Measurements from ENCODE around the gene LSM3.

GRCh38 chr3:14209581-14210289 lies 31.1 kb downstream of the LSM3 start:
- TF ChIP-seq, protein P1, sequence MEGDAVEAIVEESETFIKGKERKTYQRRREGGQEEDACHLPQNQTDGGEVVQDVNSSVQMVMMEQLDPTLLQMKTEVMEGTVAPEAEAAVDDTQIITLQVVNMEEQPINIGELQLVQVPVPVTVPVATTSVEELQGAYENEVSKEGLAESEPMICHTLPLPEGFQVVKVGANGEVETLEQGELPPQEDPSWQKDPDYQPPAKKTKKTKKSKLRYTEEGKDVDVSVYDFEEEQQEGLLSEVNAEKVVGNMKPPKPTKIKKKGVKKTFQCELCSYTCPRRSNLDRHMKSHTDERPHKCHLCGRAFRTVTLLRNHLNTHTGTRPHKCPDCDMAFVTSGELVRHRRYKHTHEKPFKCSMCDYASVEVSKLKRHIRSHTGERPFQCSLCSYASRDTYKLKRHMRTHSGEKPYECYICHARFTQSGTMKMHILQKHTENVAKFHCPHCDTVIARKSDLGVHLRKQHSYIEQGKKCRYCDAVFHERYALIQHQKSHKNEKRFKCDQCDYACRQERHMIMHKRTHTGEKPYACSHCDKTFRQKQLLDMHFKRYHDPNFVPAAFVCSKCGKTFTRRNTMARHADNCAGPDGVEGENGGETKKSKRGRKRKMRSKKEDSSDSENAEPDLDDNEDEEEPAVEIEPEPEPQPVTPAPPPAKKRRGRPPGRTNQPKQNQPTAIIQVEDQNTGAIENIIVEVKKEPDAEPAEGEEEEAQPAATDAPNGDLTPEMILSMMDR (IDR thresholded peaks at IDR 0.05; ENCODE audit: low read length): no peak
- TF ChIP-seq EZH2 (optimal IDR thresholded peaks at IDR 0.05; ENCODE audit: low read depth, low read length) (no peak), EZH2phosphoT487 (IDR thresholded peaks at IDR 0.05; ENCODE audit: low read length) (no peak)
